ENCODE results near the gene RASL11B. TPM values are rescaled to one million over a fixed set of nuclear protein-coding genes. Genes with fewer than 3 reads are reported as not detected.

Gene RASL11B
- total and polyA plus RNA-seq, 2 donors (not counting 1 experiment from before 2014, with no cell fraction given), result 0.36 to 1.2 TPM

GRCh38 chr4:52869656-52870055 lies 7.5 kb downstream of the RASL11B start:
- no peak overlapping the region for H3K9ac ChIP-seq (ENCODE audit: low read length)
- H3K9me3 Mint-ChIP-seq (ENCODE audit: insufficient read depth), result no peaks in the 10 kb centered on the region

GRCh38 chr4:52870225-52870624 lies 8.1 kb downstream of the RASL11B start:
- no peak for TF ChIP-seq EZH2 (IDR thresholded peaks at IDR 0.05; ENCODE audit: borderline replicate concordance, insufficient read depth, low read depth, low read length, poor library complexity, severe bottlenecking)
- TF ChIP-seq CTCF (IDR thresholded peaks at IDR 0.05), result no peak
- no peak overlapping the region for H3K4me3 ChIP-seq (ENCODE audit: control extremely low read depth in 1 of 5, extremely low read depth in 1 of 5, insufficient read depth in 1 of 5, low read depth in 2 of 5, low read length in 4 of 5)
- CTCF ChIA-PET, result no interaction called here
- no peak overlapping the region for H3K9ac ChIP-seq (ENCODE audit: low read length)
- H3K4me1 Mint-ChIP-seq, result no peaks in the 10 kb centered on the region
- no peak overlapping the region for H3K4me2 ChIP-seq (replicated peaks; ENCODE audit: low read depth, low read length, poor library complexity, severe bottlenecking)
- no peak for ATAC-seq (ENCODE audit: low read depth)
- H3K27me3 Mint-ChIP-seq, result no peaks in the 10 kb centered on the region
- POLR2A ChIA-PET, result no interaction called here
- no peaks in the 10 kb centered on the region for H3K27me3 ChIP-seq (replicated peaks in 1 of 4; ENCODE audit: control extremely low read depth in 1 of 4, control insufficient read depth in 3 of 4, insufficient read depth in 4 of 4, low read length in 3 of 4)
- no peaks in the 10 kb centered on the region for H3K9me3 Mint-ChIP-seq (ENCODE audit: insufficient read depth)
- intact Hi-C loops (cut with micrococcal nuclease), result no loop called here
- H3K36me3 ChIP-seq (replicated peaks in 1 of 2; ENCODE audit: control extremely low read depth in 1 of 2, control insufficient read depth in 1 of 2, extremely low read depth in 1 of 2, insufficient read depth in 2 of 2, low read length in 1 of 2), result no peaks in the 10 kb centered on the region
- 100% methylated on average over 1 of the region's 4 CpGs for WGBS (ENCODE audit: insufficient coverage)
- no peak overlapping the region for H3K27ac ChIP-seq (ENCODE audit: low read length in 2 of 2)
- H3K27ac Mint-ChIP-seq, result no peak overlapping the region
- no peaks in the 10 kb centered on the region for H3K4me1 ChIP-seq (ENCODE audit: control insufficient read depth in 2 of 2, insufficient read depth in 2 of 2, low read length in 2 of 2)
- H4K20me1 ChIP-seq (ENCODE audit: control insufficient read depth, insufficient read depth, low read length, poor library complexity, severe bottlenecking), result no peaks in the 10 kb centered on the region
- H2AFZ ChIP-seq (ENCODE audit: insufficient read depth, low read depth, low read length, poor library complexity, severe bottlenecking), result no peak overlapping the region
- no peaks in the 10 kb centered on the region for H3K79me2 ChIP-seq (ENCODE audit: control insufficient read depth, insufficient read depth, low read length)
- no peak for DNase-seq
- H3K4me3 Mint-ChIP-seq, result no peak overlapping the region
- H3K9me3 ChIP-seq (ENCODE audit: control extremely low read depth in 1 of 3, control insufficient read depth in 2 of 3, insufficient read depth in 1 of 3, low read length in 2 of 3), result no peaks in the 10 kb centered on the region

More at GRCh38 chr4:52869656-52870055, 7.5 kb downstream of the RASL11B start:
- ATAC-seq (ENCODE audit: low read depth), result no peak
- H3K4me3 Mint-ChIP-seq, result no peak overlapping the region
- no peak overlapping the region for H3K27ac Mint-ChIP-seq
- no peaks in the 10 kb centered on the region for H3K4me1 Mint-ChIP-seq
- no peaks in the 10 kb centered on the region for H3K4me1 ChIP-seq (ENCODE audit: control insufficient read depth in 2 of 2, insufficient read depth in 2 of 2, low read length in 2 of 2)
- no peaks in the 10 kb centered on the region for H3K36me3 ChIP-seq (replicated peaks in 1 of 2; ENCODE audit: control extremely low read depth in 1 of 2, control insufficient read depth in 1 of 2, extremely low read depth in 1 of 2, insufficient read depth in 2 of 2, low read length in 1 of 2)
- no peaks in the 10 kb centered on the region for H4K20me1 ChIP-seq (ENCODE audit: control insufficient read depth, insufficient read depth, low read length, poor library complexity, severe bottlenecking)
- TF ChIP-seq CTCF (IDR thresholded peaks at IDR 0.05) (no peak), EZH2 (IDR thresholded peaks at IDR 0.05; ENCODE audit: borderline replicate concordance, insufficient read depth, low read depth, low read length, poor library complexity, severe bottlenecking) (no peak)
- H2AFZ ChIP-seq (ENCODE audit: insufficient read depth, low read depth, low read length, poor library complexity, severe bottlenecking), result no peak overlapping the region
- H3K4me3 ChIP-seq (ENCODE audit: control extremely low read depth in 1 of 5, extremely low read depth in 1 of 5, insufficient read depth in 1 of 5, low read depth in 2 of 5, low read length in 4 of 5), result no peak overlapping the region
- DNase-seq, result no peak
- no peak overlapping the region for H3K27ac ChIP-seq (ENCODE audit: low read length in 2 of 2)
- no peaks in the 10 kb centered on the region for H3K9me3 ChIP-seq (ENCODE audit: control extremely low read depth in 1 of 3, control insufficient read depth in 2 of 3, insufficient read depth in 1 of 3, low read length in 2 of 3)
- no peak overlapping the region for H3K4me2 ChIP-seq (replicated peaks; ENCODE audit: low read depth, low read length, poor library complexity, severe bottlenecking)
- WGBS (ENCODE audit: insufficient coverage), result no CpG with 5 or more reads among the region's 1 CpG
- H3K79me2 ChIP-seq (ENCODE audit: control insufficient read depth, insufficient read depth, low read length), result no peaks in the 10 kb centered on the region
- H3K27me3 Mint-ChIP-seq, result no peaks in the 10 kb centered on the region
- ChIA-PET POLR2A (no interaction called here), CTCF (no interaction called here)
- no peaks in the 10 kb centered on the region for H3K27me3 ChIP-seq (replicated peaks in 1 of 4; ENCODE audit: control extremely low read depth in 1 of 4, control insufficient read depth in 3 of 4, insufficient read depth in 4 of 4, low read length in 3 of 4)
- intact Hi-C loops (cut with micrococcal nuclease), result no loop called here
